Measurements from ENCODE around the gene C18orf63.

GRCh38 chr18:74283646-74284045, 32.0 kb upstream of the C18orf63 start:
- TF ChIP-seq, protein P1, sequence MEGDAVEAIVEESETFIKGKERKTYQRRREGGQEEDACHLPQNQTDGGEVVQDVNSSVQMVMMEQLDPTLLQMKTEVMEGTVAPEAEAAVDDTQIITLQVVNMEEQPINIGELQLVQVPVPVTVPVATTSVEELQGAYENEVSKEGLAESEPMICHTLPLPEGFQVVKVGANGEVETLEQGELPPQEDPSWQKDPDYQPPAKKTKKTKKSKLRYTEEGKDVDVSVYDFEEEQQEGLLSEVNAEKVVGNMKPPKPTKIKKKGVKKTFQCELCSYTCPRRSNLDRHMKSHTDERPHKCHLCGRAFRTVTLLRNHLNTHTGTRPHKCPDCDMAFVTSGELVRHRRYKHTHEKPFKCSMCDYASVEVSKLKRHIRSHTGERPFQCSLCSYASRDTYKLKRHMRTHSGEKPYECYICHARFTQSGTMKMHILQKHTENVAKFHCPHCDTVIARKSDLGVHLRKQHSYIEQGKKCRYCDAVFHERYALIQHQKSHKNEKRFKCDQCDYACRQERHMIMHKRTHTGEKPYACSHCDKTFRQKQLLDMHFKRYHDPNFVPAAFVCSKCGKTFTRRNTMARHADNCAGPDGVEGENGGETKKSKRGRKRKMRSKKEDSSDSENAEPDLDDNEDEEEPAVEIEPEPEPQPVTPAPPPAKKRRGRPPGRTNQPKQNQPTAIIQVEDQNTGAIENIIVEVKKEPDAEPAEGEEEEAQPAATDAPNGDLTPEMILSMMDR (IDR thresholded peaks at IDR 0.05), result no peak
- no peak for TF ChIP-seq POLR2A (IDR thresholded peaks at IDR 0.05)
